Hematopoietic multipotent progenitor cell treated with erythropoietin and hydrocortisone succinate and interleukin-3 and kit ligand, for 15 days (in vitro differentiated cells): ENCODE data around the gene CNNM2.
A peak's percentile ranks its signal among the peaks of the same experiment; 100 is the strongest.
"Not testable (repeated sequence)": the region's sequence is repeated elsewhere in the genome, so short reads cannot be mapped to it uniquely, and the experiment has no call there.

ENCODE experiments used
- DNase-seq: peaks from one replicate; pipeline ENCODE4 v3.0.0-alpha.2; 2015; ENCODE audit warnings: low spot score

Gene CNNM2

GRCh38 chr10:102967123-102967522 is 49.0 kb downstream of the CNNM2 start:
- DNase-seq, result no peak

GRCh38 chr10:102970562-102971340 is 52.7 kb downstream of the CNNM2 start:
- DNase-seq, result no peak

- no peak for DNase-seq
These were observed 57.6 kb downstream of the CNNM2 start for GRCh38 chr10:102975483-102976379.

GRCh38 chr10:102976380-102976726 is 58.3 kb downstream of the CNNM2 start:
- not testable (repeated sequence) for DNase-seq

DNA sequence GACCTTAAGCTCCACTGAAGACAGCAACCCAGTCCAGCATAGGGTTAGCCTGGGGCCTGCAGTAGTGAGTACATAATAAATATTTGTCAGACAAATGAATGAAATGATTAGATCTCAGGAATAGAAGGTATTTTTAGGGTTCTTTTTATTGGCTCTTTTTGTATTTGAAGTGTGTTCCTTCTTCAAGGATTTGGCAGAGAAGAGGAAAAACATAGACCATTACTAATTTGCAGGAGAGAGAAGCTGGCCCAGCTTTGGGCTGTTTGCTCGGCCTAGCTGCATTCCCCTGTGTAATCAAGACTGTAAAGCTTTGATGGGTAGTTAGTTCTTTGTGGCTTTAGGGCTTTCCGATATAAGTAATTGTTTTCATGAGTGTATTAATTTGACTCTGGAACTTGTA is 64.2 kb downstream of the CNNM2 start:
- no peak for DNase-seq

- no peak for DNase-seq
These were observed 66.0 kb downstream of the CNNM2 start for GRCh38 chr10:102984086-102984485.

DNA sequence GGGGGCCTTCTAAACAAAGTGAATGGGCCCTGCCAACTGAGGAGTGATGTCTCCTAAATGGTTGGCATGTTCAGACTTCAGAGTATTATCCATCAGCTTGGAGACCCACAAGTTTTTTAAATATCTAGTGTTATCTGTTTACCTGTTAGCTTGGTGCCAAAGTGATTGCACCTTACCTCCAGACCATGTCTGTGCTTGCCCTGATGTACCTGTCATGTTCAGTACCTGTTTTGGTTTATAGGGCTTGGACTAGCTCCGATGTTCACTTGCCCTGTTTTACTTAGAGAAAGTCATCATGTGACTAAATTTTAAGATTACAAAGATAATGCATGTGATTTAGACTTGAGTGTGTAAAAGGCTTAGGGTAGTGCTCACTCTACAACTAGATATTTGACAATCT is 67.7 kb downstream of the CNNM2 start:
- no peak for DNase-seq

- DNase-seq, result peak; percentile 95
These were observed 70.6 kb downstream of the CNNM2 start for GRCh38 chr10:102988404-102989314.

DNA sequence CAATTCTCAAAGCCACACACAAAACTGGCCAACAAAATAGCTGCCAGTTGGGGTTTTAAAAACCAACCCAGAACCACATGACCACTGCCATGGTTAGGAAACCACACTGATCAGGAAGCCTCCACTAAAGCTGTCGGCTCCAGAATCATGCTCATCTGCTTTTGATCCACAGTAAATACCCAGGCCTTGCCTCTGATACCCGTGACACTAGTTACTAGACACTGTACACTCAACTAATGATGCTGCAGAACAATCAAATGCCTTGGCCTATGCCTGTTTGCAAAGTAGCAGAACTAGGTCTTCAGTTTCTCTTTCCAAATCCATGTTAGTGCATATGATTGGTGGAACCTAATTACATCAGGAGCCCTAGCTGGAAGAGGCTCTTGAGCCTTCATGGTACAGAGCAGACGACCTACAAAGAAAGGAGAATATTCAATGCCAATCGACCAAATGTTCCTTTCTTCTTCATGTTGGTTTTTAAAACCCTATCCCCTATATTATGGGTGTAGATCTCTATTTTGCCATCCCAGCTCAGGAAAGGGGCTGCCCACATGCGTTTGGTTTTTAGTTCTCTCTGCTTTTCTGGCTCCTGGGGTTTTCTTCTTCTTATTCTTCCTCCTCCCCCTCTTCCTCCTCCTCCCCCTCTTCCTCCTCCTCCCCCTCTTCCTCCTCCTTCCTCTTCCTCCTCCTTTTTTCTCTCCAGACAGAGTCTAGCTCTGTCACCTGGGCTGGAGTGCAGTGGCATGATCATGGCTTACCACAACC is 76.6 kb downstream of the CNNM2 start:
- no peak for DNase-seq

GRCh38 chr10:102996876-102997275 is 78.8 kb downstream of the CNNM2 start:
- no peak for DNase-seq

- no peak for DNase-seq
These were observed 79.9 kb downstream of the CNNM2 start for GRCh38 chr10:102997998-102998397.

GRCh38 chr10:102998399-102998907 is 80.4 kb downstream of the CNNM2 start:
- DNase-seq, result no peak

DNA sequence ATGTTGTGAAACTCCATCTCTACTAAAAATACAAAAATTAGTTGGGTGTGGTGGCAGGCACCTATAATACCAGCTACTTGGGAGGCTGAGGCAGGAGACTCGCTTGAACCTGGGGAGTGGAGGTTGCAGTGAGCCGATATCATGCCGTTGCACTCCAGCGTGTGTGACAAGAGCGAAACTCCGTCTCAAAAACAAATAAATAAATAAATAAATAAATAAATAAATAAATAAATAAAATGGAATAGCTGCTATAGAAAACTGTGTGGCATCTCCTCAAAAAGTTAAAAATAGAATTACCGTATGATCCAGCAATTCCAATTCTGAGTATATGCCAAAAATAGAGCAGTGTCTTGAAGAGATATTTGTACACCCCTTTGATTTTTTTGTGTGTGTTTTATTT is 82.0 kb downstream of the CNNM2 start:
- DNase-seq, result not testable (repeated sequence)

DNA sequence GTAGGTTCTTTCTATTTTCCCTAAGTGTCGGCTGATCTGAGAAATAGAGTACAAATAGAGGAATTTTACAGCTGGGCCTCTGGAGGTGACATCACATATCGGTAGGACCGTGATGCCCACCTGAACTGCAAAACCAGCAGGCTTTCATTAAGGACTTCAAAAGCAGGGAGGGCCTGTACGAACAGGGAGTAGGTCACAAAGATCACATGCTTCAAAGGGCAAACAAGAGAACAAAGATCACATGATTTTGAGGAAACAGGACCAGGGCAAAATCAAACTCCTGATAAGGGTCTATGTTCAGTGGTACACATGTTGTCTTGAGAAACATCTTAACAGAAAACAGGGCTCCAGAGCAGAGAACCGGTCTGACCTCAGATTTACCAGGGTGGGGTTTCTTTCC is 88.9 kb downstream of the CNNM2 start:
- DNase-seq, result no peak

GRCh38 chr10:103013416-103013815 is 95.3 kb downstream of the CNNM2 start:
- no peak for DNase-seq

DNA sequence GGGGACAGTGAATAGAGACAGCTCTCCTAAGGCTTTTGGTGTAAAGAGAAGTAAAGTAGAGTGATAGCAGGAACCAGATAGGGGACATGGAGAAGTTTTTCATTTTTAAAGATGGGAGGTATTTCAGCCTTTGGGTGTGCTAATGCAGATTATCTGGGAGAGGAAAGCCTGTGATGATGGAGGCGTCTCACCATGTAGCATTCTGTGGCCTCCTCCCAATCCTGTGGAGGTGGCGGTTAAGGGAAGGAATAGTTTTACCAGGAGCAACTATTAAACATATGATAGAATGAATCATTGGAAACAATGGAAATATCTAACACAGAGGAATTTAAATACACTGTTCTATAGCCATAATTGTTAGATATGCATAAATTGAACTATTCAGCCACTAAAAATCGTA is 101.3 kb downstream of the CNNM2 start:
- no peak for DNase-seq

- DNase-seq, result no peak
These were observed 103.2 kb downstream of the CNNM2 start for GRCh38 chr10:103021150-103021899.

GRCh38 chr10:103021900-103022293 is 103.8 kb downstream of the CNNM2 start:
- DNase-seq, result no peak

GRCh38 chr10:103025696-103026095 is 107.6 kb downstream of the CNNM2 start:
- no peak for DNase-seq

DNA sequence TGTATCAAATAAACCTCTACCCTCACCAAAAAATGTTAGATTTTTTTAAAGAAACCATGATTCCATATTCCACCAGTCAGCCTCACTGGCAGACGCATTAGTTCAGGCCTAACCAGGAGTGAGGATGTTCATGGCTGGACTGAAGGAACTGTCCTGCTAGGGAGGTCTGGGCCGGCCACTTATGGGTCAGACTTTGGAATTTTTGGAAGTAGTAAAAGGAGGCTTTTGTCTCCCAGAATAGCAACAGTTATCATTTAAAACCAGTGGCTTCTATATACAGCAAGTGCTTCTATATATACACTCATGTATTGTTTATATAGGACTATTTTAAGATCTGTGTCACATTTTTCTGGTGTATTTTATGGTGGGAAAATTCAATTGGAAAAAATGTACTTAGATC is 120.5 kb downstream of the CNNM2 start:
- no peak for DNase-seq

- DNase-seq, result peak; percentile 11
These were observed 122.3 kb downstream of the CNNM2 start for GRCh38 chr10:103040418-103040817.
